Hematopoietic multipotent progenitor cell (in vitro differentiated cells): ENCODE measurements around the gene WSB1. TPM values are rescaled to one million over a fixed set of nuclear protein-coding genes. Genes with fewer than 3 reads are reported as not detected.
"Not testable (repeated sequence)": the region's sequence is repeated elsewhere in the genome, so short reads cannot be mapped to it uniquely, and the experiment has no call there.

Source experiments
- DNase-seq, 3 donors: peaks; one replicate each; pipeline ENCODE4 v3.0.0-alpha.2; 2011 to 2015; ENCODE audit warnings: low read depth in 2 of 3, low spot score in 2 of 3
- total RNA-seq: library from RNA; depleted of rRNA; stranded (reverse); fragments of >200 nt; gene quantifications from one replicate; pipeline ENCODE4 v1.2.3, GENCODE V29; 2012

WSB1 gene, protein sequence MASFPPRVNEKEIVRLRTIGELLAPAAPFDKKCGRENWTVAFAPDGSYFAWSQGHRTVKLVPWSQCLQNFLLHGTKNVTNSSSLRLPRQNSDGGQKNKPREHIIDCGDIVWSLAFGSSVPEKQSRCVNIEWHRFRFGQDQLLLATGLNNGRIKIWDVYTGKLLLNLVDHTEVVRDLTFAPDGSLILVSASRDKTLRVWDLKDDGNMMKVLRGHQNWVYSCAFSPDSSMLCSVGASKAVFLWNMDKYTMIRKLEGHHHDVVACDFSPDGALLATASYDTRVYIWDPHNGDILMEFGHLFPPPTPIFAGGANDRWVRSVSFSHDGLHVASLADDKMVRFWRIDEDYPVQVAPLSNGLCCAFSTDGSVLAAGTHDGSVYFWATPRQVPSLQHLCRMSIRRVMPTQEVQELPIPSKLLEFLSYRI
- 290 TPM for total RNA-seq

DNA sequence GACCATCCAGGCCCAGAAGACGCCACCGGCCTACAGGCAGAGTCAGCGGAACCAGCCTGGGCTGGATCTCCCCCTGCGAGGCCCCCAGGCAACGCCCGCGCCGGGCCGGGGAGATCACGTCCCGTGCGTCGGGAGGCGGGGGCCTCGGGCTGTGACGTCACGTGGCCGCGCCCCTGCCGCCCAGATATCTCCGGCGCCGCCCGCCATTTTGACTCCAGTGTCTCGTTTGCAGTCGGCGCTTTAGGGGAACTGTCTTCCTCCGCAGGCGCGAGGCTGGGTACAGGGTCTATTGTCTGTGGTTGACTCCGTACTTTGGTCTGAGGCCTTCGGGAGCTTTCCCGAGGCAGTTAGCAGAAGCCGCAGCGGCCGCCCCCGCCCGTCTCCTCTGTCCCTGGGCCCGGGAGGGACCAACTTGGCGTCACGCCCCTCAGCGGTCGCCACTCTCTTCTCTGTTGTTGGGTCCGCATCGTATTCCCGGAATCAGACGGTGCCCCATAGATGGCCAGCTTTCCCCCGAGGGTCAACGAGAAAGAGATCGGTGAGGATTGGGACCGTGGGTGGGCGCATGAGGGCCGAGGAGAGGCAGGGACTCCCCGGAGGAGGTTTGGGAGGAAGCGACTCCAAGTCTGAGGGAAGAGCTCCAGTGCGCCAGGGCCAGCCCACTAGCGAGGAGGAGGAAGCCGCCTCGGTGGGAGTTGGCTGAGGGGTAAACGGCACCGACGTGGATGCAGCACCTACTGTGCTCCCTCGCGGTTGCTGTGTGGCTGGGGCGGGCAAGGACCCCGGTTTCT is at the start of gene WSB1:
Gene WSB1, plus strand, starts transcription at position 217 of the 791 bp plus-strand sequence. Its CDS starts 282 bp downstream, at position 499.
- peak; percentile 90 to 94 (median 93) for DNase-seq

DNA sequence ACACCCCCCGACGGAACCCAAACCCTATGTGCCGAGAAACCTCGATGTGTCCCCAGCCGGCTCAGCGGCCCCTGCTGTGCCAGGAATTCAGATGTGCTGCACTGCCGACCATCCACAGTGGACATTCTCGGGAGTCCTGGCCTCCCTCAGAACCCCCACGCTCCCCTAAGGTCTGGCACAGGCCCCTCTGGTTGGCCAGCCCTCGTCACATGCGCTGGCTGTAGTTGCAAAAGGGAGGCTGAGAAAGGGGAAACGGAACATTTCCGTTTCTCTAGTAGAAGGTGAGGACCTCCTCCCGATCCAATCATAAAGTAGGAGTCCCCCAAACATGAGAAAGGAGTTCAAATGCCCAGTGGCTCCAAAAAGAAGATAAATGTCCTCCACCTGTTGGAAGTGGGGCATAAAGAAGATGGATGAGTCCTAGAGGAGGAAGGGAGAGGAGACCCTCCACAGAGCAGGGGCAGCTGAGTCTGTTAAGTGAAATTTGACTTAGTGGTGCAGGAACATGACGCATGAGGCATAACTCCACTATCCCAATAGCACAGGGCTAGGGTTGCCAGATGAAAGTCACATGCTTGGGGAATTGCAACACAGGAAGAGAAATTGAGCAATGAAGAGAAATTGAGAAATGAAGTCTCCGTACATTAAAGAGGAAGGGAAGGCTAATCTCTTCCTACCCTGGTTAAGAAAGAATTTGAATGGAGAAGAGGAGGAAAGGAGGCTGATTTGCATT is 49.3 kb upstream of the WSB1 start:
- peak in 2 of 3 donors; percentile 41 to 53 for DNase-seq

DNA sequence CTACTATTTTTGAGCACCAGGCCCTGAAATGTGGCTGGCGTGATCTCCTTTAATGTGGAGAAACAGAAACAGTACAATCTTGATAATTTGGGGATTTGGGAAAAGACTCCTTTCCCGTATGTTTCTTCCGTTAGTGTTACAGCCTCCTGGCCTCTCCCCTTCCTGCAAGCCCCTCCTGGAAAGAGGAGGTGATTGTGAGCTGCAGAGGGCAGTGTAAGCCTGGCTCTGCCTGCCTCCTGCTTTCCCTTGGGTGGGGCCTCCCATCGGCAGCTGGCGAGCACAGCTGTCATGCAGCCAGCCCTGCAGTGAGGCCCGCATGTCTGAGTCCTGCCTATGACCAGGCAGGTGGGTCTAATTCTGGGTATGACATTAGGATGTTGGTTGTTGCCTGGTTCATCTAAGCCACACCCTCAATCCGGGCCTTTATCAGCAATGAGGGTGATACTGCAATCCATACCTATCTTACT is 48.7 kb upstream of the WSB1 start:
- peak in 2 of 3 donors; percentile 62 to 70 for DNase-seq

DNA sequence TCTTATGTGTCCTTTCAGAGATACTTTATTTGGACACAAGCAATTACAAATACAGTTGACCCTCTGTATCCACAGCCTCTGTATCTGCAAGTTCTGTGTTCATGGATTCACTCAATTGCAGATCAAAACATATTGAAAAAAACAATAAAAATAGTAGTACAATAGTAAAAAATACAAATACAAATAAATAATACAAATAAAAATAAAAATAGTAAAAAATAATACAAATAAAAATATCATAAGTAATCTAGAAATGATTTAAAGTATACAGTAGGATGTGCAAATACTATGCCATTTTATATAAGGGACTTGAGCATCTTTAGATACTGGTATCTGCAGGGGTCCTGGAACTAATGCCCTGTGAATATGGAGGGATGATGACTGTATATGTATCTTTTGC is 47.4 kb upstream of the WSB1 start:
- DNase-seq: no peak

DNA sequence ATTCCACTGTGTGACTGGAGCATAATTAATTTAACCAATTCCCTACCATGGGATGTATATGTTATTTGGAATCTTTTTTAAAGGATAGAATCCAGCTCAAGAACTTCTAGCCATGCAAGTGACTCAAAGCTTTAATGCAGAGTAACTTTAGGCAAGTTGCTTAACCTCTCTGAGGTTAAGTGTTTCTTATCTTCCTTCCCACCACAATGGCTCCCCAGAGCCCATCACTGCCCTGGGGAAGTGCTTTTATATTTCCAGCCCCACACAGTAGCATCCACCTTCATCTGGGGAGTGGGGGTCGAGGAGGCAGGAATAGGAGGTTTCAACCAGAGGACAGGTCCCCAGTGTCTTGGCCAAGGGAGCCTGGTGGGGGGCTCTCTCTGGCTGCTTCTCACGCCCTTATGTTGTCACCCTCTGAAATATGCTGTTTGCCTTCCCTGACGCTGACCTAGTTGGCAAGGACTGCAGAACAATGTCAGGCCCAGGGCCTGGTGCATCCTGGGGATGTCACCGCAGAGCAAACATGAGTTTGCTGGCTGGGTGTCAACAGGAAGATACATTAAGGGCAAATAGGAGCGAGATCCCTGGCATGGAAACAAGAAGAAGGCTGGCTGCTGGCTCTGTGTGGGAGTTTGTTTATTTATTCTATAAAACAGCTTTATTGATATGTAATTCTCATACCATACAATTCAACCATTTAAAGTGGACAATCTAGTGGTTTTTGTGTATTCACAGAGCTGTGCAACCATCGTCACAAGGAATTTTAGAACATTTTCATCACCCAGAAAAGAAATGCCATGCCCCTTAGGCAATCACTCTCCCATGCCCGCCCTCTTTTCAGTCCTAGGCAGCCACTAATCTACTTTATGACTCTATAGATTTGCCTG is 46.6 kb upstream of the WSB1 start:
- DNase-seq: peak in 1 of 3 donors; percentile 14

DNA sequence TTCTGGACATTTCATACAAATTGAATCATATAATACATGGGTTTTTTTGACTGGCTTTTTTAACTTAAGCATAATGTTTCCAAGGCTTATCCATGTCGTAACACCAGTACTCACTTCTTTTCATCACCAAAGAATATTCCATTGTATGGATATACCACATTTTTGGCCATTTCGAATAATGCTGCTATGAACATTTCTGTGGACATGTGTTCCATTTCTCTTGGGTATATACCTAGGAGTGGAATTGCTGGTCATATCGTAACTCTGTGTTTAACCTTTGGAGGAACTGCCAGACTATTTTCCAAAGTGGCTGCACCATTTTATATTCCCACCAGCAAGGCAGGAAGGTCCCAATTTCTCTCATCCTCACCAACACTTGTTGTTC is 46.0 kb upstream of the WSB1 start:
- DNase-seq: no peak

DNA sequence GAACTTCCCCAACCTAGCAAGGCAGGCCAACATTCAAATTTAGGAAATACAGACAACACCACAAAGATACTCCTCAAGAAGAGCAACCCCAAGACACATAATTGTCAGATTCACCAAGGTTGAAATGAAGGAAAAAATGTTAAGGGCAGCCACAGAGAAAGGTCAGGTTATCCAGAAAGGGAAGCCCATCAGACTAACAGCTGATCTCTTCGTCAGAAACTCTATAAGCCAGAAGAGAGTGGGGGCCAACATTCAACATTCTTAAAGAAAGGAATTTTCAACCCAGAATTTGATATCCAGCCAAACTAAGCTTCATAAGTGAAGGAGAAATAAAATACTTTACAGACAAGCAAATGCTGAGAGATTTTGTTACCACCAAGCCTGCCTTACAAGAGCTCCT is 43.1 kb upstream of the WSB1 start:
- DNase-seq: not testable (repeated sequence)

DNA sequence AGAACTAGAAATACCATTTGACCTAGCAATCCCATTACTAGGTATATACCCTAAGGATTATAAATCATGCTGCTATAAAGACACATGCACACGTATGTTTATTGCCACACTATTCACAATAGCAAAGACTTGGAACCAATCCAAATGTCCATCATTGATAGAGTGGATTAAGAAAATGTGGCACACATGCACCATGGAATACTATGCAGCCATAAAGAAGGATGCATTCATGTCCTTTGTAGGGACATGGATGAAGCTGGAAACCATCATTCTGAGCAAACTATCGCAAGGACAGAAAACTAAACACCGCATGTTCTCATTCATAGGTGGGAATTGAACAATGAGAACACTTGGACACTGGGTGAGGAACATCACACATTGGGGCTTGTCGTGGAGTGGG is 39.1 kb upstream of the WSB1 start:
- not testable (repeated sequence) for DNase-seq

DNA sequence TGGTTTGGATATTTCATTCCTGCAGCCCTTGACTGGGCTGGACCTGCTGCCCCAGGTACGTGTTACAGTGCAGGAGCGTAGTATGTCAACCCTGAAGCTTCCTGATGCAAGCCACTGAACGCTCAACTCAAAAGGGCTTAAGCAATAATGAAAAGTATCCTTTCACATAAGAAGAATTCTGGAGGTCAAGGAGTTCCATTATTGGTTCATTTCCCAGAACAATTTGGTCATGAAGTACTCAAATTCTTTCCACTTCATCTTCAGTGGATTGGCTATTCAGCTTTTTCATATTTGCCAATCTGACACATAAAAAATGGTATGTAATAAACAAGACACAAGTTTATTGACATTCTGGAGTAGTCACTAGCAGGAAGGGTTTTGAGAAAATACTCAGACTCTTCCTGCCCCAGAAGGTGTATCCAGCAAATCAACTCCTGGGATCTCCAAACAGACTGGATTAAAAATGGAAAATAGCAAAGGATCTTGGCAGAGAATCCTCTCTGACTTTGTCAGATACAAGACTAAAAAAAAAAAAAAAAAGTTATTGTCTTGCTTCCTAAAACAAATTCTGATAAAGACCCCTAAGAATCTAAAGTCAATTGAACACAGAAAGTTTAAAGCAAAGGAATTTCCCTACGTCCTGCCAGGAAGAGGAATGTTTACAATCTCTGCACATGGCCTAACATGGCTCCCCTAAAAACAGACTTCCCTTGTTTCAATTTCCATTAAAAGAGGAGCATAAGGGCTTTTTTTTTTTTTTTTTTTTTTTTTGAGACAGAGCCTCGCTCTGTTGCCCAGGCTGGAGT is 37.5 kb upstream of the WSB1 start:
- no peak for DNase-seq

DNA sequence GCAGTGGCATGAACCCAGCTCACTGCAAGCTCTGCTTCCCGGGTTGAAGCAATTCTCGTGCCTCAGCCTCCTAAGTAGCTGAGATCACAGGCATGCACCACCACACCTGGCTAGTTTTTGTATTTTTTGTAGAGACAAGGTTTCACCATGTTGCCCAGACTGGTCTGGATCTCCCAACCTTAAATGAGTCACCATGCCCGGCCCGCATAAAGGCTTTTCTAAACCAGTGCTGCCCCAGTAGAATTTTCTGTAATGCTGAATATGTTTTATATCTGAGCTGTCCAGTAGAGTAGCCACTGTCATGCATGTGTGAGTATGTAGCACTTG is 36.9 kb upstream of the WSB1 start:
- DNase-seq: no peak

DNA sequence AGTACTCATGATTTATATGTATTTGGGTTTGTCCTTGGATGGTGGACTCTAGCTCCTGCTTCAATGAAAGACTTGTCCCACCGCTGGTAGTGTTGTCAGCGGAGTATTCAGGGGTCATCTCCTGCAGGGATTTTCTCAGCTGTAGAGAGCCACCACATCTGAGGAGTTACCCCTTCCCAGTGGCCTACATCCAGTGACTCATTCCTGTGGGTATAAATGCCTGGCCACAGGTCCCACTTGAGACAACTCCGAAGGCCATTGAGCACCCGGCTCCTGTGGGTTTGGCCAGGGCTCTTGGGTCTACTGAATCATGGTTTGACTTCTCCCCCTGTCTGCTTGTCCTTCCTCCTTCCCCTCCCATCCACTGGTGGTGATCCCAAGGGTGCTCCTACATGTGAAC is 34.6 kb upstream of the WSB1 start:
- DNase-seq: no peak

DNA sequence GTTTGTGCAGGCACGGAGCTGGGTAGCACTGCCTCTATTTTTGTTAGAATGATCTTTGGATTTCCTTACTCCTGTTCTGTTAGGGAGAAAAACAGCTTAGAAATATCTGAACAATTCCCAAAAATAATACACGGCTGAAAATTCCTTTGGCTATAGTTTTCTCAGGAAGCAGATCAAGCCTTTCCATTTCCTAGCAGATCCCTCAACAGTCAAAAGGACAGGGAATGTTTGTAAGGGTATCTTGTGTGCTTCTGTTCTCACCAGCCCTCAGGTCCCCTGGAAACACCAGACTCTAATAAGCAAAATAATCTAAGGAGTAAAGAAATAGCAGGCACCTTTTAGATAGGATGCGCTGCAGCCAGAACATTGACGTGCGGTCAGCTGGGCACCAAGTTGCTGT is 30.5 kb upstream of the WSB1 start:
- DNase-seq: no peak

DNA sequence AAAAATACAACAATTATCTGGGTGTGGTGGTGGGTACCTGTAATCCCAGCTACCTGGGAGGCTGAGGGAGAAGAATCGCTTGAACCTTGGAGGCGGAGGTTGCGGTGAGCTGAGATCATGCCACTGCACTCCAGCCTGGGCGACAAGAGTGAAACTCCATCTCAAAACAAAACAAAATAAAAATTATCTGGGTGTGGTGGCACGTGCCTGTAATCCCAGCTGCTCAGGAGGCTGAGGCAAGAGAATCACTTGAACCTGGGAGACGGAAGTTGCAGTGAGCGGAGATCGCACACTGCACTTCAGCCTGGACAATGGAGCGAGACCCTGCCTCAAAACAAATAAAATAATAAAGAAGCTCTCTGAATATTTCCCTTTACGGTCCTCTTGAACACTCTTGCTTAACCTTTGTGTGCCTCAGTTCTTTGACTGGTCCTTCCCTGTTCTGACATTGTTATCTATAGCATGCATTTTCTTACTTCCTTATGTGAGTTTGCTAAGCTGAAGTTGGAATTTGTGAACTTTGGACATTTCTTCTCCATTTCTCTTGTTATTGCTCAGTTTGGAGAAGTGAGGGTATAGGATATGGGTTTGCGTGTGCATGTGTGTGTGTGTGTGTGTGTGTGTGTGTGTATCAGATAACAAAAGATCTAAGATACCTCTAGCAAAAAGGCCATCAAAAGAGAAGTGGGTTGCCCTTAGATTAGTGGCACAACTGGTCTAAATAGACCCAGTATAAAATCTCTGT is 29.7 kb upstream of the WSB1 start:
- DNase-seq: peak in 1 of 3 donors; percentile 38

DNA sequence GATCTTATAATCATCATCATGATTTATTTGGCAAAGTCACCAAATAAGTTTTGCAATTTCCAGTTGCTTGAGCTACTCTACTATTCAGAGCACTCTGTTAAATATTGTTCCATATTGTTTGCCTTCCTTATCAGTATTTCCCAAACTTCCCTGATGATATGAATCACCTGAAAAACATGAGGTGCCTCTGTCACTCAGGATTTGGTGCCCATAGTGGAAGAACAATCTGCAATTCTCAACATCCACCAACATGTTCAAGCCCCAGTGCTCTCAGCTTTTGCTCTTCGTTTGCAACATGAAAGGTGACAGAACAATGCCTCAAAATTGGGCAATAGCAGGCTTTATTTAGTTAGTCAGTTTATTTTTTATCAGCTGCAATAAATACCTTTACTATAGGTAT is 28.6 kb upstream of the WSB1 start:
- no peak for DNase-seq

DNA sequence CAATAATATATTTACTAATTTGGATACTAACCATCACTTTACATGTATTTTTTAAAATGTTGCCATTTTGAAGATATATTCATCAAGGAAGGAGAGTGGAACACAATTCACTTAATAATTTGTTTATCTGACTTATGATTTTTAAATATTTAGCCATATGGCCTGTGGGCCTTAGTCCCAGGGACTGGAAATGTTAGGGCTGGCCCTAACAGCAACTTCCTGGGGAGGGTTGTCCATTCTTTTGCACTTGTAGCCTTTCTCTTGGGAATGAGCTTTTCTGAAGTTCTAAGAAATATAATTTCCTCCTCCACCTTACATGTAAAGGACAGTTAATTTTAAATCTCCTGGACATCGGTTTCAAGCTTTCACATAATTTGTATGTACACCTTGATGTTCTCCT is 27.7 kb upstream of the WSB1 start:
- DNase-seq: no peak

DNA sequence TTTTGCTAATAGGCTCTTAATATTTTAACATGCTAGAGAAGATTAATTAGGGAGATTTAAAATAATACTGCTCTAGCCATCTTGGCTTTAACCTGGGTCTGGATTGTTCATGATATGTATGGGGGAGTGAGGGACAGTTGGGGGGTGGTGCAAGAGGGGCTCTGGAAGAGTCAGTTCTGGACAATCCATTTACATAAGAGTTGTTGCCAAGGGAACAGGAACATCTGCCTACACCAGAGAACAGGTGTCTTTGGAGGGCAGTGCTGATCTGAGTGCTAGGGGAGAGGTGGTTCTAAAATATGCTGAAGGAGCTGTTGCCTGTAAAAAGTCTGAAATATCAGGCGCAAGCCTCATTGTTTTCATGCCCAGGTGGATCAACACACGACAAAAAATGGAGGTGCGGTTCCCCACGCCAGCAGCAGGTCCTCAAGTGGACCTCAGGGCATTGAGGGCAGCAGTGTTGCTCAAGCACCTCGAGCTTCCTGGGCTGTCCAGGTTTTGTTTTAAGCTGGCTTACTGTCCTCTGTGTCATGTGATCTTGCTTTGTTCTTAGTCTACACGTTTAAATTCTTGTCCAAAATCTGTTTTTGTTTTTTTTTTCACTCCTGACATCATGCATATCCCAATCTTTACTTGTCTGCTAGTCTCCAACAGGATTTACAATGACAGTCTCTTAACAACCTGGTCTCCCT is 25.4 kb upstream of the WSB1 start:
- no peak for DNase-seq

DNA sequence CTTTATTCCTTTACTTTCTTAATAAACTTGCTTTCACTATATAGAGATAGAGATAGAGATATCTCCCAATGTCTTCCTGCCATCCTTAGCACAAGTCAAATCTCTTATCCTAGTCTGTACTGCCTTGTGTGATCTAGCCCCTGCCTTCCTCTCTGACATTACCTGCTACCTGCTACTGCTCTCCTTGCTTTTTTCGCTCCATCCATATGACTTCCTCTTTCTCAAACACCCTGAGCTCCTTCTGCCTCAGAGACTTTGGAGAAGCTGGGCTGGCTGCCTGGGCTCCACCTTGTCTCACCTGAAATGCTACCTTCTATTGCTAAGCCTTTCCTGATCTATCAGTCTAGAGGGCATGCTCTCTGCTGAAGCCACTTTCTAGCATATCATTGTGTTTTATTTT is 24.7 kb upstream of the WSB1 start:
- DNase-seq: no peak

DNA sequence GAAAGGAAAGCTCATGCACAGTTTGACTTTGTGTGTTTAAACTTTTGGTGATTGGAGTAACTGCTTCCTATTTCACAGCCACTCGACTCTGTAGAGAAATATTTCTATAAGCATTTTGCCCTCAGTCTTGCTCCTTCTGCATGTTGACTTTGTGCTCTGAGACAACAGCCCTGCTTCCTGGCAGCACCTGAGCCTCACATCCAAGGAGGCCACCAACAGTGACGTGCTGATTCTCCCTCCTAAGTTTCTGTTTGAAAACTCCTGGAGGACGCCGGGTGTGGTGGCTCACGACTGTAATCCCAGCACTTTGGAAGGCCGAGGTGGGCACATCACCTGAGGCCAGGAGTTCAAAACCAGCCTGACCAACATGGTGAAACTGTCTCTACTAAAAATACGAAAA is 23.9 kb upstream of the WSB1 start:
- no peak for DNase-seq
